ENCODE data around the gene RAB15. TPM values are rescaled to one million over a fixed set of nuclear protein-coding genes. Genes with fewer than 3 reads are reported as not detected.
A peak's percentile ranks its signal among the peaks of the same experiment; 100 is the strongest.

The RAB15 gene
- total and polyA plus RNA-seq, 4 donors: 4.1 to 10.2 (median 8.5) TPM

DNA sequence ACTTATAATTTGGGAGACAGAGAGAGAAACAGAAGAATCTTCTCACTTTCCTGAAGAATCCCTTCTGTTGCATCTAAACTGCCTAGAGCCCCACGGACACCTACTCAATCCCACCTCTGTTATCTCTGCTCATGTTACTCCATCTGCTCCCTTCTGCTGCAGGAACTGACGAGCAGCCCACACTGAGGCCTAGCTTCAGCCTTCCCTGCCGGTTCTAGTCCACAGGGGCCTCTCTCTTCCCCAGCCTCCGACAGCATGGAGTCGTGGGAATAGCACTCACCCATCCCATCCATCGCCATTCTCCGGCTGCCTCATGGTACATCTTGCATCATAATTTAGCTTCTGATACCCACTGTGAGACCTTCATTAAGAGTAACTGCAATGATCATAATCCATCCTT is 4.0 kb downstream of the RAB15 start:
- H3K27me3 ChIP-seq (ENCODE audit: control insufficient read depth in 1 of 2, insufficient read depth in 2 of 2, low read length in 1 of 2): no peaks in the 10 kb centered on the region
- ATAC-seq (ENCODE audit: low FRiP score) (no peak), DNase-seq (no peak)
- H3K36me3 ChIP-seq (ENCODE audit: control insufficient read depth in 1 of 2, insufficient read depth in 2 of 2, low read length in 1 of 2): no peaks in the 10 kb centered on the region
- H3K9me3 ChIP-seq (ENCODE audit: control insufficient read depth, low read length): no peaks in the 10 kb centered on the region
- H3K4me1 ChIP-seq (ENCODE audit: control insufficient read depth in 1 of 2, insufficient read depth in 2 of 2, low read length in 2 of 2): peaks cover 0 to 3% of the 10 kb centered on the region in 2 donors
- intact Hi-C loops (cut with DNase I): no loop called here
- H3K27ac ChIP-seq (ENCODE audit: low read depth in 1 of 2, low read length in 2 of 2): no peak overlapping the region
- WGBS, 2 donors: 89 to 90% methylated on average over 7 of the region's 7 CpGs
- no peak overlapping the region for H3K4me3 ChIP-seq (ENCODE audit: low read length in 2 of 2)

DNA sequence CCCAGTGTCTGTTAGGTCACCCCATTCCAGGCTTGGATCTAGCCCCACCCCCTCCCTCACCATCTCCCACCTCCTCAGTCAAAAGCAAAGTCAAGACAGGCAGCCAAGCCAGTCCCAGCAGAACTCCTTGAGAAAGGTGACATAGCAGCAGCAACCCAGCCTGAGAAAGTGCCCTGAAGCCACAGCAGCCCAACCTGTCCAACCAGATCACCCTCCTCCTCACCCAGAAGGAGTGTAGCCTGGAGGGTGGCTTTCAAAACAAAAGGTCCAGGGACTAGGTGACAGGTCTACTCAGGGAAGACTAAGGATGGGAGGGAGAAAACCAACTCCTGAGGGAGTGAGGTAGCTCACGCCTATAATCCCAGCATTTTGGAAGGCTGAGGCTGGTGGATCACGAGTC is 5.2 kb downstream of the RAB15 start:
- no peaks in the 10 kb centered on the region for H3K27me3 ChIP-seq (ENCODE audit: control insufficient read depth in 1 of 2, insufficient read depth in 2 of 2, low read length in 1 of 2)
- H3K9me3 ChIP-seq (ENCODE audit: control insufficient read depth, low read length): no peaks in the 10 kb centered on the region
- intact Hi-C loops (cut with DNase I): no loop called here
- H3K4me3 ChIP-seq (ENCODE audit: low read length in 2 of 2): no peak overlapping the region
- H3K4me1 ChIP-seq (ENCODE audit: control insufficient read depth in 1 of 2, insufficient read depth in 2 of 2, low read length in 2 of 2): peaks cover 0 to 3% of the 10 kb centered on the region in 2 donors
- WGBS, 2 donors: 97% methylated on average over 2 of the region's 2 CpGs
- H3K36me3 ChIP-seq (ENCODE audit: control insufficient read depth in 1 of 2, insufficient read depth in 2 of 2, low read length in 1 of 2): no peaks in the 10 kb centered on the region
- no peak for DNase-seq
- no peak overlapping the region for H3K27ac ChIP-seq (ENCODE audit: low read depth in 1 of 2, low read length in 2 of 2)
- no peak for ATAC-seq (ENCODE audit: low FRiP score)

DNA sequence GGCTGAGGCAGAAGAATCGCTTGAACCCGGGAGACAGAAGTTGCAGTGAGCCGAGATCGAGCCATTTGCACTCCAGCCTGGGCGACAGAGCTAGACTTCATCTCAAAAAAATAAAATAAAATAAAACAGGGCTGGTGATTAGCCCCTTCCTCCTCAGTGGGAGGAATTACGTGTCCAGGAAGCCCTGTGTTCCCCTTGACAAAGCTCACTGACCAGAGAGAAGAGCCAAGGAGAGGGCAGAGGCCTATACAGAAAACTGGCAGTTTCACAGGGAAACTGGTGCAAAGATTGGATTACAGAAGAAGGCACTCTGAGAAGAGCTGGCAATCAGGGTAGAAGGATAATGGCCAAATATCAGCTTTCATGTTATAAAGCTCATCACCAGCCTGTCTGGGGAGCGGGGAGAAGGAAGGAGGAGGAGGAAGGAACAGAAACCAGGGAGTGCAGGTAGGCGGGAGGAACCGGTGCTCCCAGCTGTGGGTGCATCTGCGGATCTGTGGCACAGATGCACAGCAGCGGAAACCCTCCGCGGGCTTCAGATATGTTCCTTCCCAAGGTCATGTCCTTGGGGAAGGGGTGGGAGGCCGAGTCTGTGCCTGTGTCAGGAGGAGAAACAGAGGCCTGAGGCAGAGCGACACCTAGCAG is 6.7 kb downstream of the RAB15 start:
- Histone ChIP-seq H3K4me3 (ENCODE audit: low read length in 2 of 2) (no peak overlapping the region), H3K27me3 (ENCODE audit: control insufficient read depth in 1 of 2, insufficient read depth in 2 of 2, low read length in 1 of 2) (no peaks in the 10 kb centered on the region), H3K9me3 (ENCODE audit: control insufficient read depth, low read length) (no peaks in the 10 kb centered on the region), H3K36me3 (ENCODE audit: control insufficient read depth in 1 of 2, insufficient read depth in 2 of 2, low read length in 1 of 2) (no peaks in the 10 kb centered on the region), H3K4me1 (ENCODE audit: control insufficient read depth in 1 of 2, insufficient read depth in 2 of 2, low read length in 2 of 2) (peaks cover 0 to 3% of the 10 kb centered on the region in 2 donors), H3K27ac (ENCODE audit: low read depth in 1 of 2, low read length in 2 of 2) (no peak overlapping the region)
- DNase-seq (no peak), ATAC-seq (ENCODE audit: low FRiP score) (no peak)
- intact Hi-C loops (cut with DNase I): no loop called here
- WGBS, 2 donors: 91% methylated on average over 15 of the region's 15 CpGs

DNA sequence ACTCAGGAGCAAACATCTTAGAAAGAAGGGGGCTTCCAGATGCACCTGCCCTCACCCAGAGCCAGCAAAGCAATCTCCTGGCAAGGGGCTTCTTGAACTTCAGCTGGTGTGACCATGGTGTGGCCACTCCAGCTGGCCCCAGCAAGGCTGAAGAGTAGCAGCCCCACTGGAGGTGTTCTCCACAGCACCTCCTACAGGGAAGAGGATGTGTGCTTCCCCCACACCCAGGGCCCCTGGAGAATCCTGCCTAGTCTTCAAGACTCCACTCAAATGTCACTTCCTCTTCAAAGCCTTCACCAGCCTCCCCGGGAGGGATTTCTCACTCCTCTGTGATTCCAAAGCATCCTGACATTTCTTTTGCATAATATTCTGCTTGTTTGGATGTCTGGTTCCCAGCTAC is 8.5 kb downstream of the RAB15 start:
- 57 to 70% methylated on average over 1 of the region's 1 CpG for WGBS, 2 donors
- H3K36me3 ChIP-seq (ENCODE audit: control insufficient read depth in 1 of 2, insufficient read depth in 2 of 2, low read length in 1 of 2): no peaks in the 10 kb centered on the region
- intact Hi-C loops (cut with DNase I): no loop called here
- H3K4me1 ChIP-seq (ENCODE audit: control insufficient read depth in 1 of 2, insufficient read depth in 2 of 2, low read length in 2 of 2): no peaks in the 10 kb centered on the region
- no peaks in the 10 kb centered on the region for H3K9me3 ChIP-seq (ENCODE audit: control insufficient read depth, low read length)
- H3K27ac ChIP-seq (ENCODE audit: low read depth in 1 of 2, low read length in 2 of 2): no peak overlapping the region
- no peak for ATAC-seq (ENCODE audit: low FRiP score)
- no peak for DNase-seq
- no peak overlapping the region for H3K4me3 ChIP-seq (ENCODE audit: low read length in 2 of 2)
- H3K27me3 ChIP-seq (ENCODE audit: control insufficient read depth in 1 of 2, insufficient read depth in 2 of 2, low read length in 1 of 2): no peaks in the 10 kb centered on the region

DNA sequence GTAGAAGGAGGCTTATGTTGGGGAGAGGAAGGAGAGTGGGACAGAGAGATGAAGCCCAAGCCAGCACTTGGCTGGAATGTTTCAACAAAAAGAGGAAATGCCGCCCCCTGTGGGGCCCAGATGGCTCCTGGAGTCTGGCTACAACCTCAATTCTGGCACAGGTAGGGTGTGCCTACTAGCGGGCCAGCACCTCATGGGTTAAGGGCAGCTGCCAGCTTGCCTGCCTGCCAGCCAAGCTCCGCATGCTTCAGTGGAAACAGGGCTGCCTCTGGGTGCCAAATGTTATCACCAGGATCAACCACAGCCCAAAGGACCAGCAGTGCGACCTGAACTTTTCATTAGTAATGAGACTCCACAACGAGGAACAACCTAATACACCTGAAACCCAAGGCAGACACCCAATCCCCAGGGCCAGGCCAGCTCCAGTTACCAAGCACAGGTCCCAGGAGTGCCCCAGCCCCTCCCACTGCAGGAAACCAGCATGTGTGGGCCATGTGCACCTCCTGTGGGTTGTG is 11.3 kb downstream of the RAB15 start:
- Histone ChIP-seq H3K4me1 (ENCODE audit: control insufficient read depth in 1 of 2, insufficient read depth in 2 of 2, low read length in 2 of 2) (no peaks in the 10 kb centered on the region), H3K9me3 (ENCODE audit: control insufficient read depth, low read length) (no peaks in the 10 kb centered on the region), H3K27me3 (ENCODE audit: control insufficient read depth in 1 of 2, insufficient read depth in 2 of 2, low read length in 1 of 2) (no peaks in the 10 kb centered on the region), H3K36me3 (ENCODE audit: control insufficient read depth in 1 of 2, insufficient read depth in 2 of 2, low read length in 1 of 2) (no peaks in the 10 kb centered on the region), H3K27ac (ENCODE audit: low read depth in 1 of 2, low read length in 2 of 2) (no peak overlapping the region), H3K4me3 (ENCODE audit: low read length in 2 of 2) (no peak overlapping the region)
- DNase-seq (no peak), ATAC-seq (ENCODE audit: low FRiP score) (no peak)
- 5 to 14% methylated on average over 5 of the region's 5 CpGs for WGBS, 2 donors
- intact Hi-C loops (cut with DNase I): no loop called here

DNA sequence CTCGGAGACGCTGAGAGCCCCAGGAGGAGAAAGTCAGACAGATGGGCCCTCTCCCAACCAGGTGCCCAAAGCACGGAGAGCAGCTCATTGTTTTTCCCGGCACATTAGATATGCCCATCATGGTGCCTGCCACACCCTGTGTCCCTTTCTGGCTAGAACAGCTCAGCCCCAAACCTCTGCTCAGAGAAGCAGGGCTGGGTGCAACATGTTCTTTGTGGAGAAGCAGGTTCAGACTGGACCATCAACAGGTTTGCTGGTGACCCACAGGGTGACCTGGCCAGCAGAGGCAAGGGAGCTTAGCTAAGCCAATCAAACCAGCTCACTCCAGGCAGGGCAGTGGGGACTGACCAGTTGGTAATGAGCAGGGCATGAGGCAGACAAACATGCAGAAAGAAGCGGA is 13.4 kb downstream of the RAB15 start:
- peak in 1 of 2 donors; percentile 35 for DNase-seq
- 95 to 99% methylated on average over 5 of the region's 5 CpGs for WGBS, 2 donors
- Histone ChIP-seq H3K9me3 (ENCODE audit: control insufficient read depth, low read length) (no peaks in the 10 kb centered on the region), H3K36me3 (ENCODE audit: control insufficient read depth in 1 of 2, insufficient read depth in 2 of 2, low read length in 1 of 2) (no peaks in the 10 kb centered on the region), H3K27ac (ENCODE audit: low read depth in 1 of 2, low read length in 2 of 2) (no peak overlapping the region), H3K27me3 (ENCODE audit: control insufficient read depth in 1 of 2, insufficient read depth in 2 of 2, low read length in 1 of 2) (no peaks in the 10 kb centered on the region), H3K4me1 (ENCODE audit: control insufficient read depth in 1 of 2, insufficient read depth in 2 of 2, low read length in 2 of 2) (no peaks in the 10 kb centered on the region), H3K4me3 (ENCODE audit: low read length in 2 of 2) (no peak overlapping the region)
- intact Hi-C loops (cut with DNase I): no loop called here
- ATAC-seq (ENCODE audit: low FRiP score): no peak

DNA sequence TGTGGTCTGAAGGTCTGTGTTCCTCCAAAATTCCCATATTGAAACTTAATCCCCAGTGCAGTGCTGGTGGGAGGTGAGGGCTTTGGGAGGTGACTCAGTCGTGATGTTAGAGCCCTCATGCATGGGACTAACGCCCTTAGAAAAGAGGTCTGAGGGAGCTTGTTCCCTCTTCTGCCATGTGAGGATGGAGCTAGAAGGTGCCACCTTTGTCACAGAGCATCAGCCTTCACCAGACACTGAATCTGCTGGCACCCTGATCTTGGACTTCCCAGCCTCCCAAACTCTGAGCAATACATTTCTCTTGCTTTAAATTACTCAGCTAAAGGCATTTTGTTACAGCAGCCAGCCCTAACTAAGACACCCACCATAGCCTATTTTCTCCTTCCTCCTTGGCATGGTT is 13.9 kb downstream of the RAB15 start:
- peaks cover 0 to under 1% of the 10 kb centered on the region in 2 donors for H3K4me1 ChIP-seq (ENCODE audit: control insufficient read depth in 1 of 2, insufficient read depth in 2 of 2, low read length in 2 of 2)
- no peaks in the 10 kb centered on the region for H3K36me3 ChIP-seq (ENCODE audit: control insufficient read depth in 1 of 2, insufficient read depth in 2 of 2, low read length in 1 of 2)
- DNase-seq (no peak), ATAC-seq (ENCODE audit: low FRiP score) (no peak)
- H3K4me3 ChIP-seq (ENCODE audit: low read length in 2 of 2): no peak overlapping the region
- no peak overlapping the region for H3K27ac ChIP-seq (ENCODE audit: low read depth in 1 of 2, low read length in 2 of 2)
- intact Hi-C loops (cut with DNase I): no loop called here
- H3K27me3 ChIP-seq (ENCODE audit: control insufficient read depth in 1 of 2, insufficient read depth in 2 of 2, low read length in 1 of 2): no peaks in the 10 kb centered on the region
- 94 to 100% methylated on average over 2 of the region's 2 CpGs for WGBS, 2 donors
- no peaks in the 10 kb centered on the region for H3K9me3 ChIP-seq (ENCODE audit: control insufficient read depth, low read length)

DNA sequence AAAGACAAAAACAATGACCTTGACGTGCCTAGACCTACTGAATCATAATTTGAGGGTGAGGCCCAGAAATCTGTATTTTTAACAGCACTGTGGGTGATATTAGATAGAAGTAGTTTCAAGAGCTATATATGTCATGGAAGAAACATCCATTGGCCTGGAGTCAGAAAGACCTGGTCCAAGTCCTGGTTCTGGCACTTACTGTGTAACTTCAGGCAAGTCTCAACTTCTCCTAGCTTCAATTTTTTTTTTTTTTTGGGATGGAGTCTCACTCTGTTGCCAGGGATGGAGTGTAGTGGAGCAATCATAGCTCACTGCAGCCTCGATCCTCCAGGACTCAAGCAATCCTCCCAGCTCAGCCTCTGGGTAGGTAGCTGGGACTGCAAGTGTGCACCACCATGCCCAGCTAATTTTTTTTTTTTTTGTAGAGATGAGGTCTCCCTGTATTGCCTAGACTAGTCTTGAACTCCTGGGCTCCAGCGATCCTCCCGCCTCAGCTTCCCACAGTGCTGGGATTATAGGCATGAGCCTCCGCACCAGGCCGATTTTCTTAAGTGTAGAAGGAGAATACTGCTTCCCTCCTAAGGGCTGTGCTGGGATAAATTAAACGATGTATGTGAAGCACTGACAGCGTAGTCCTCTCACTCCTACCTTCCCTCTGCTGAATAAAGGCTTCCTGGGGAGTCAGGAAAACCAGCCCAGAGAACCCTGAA is 15.3 kb downstream of the RAB15 start:
- WGBS, 2 donors: 74 to 77% methylated on average over 8 of the region's 8 CpGs
- intact Hi-C loops (cut with DNase I): no loop called here
- no peak for ATAC-seq (ENCODE audit: low FRiP score)

DNA sequence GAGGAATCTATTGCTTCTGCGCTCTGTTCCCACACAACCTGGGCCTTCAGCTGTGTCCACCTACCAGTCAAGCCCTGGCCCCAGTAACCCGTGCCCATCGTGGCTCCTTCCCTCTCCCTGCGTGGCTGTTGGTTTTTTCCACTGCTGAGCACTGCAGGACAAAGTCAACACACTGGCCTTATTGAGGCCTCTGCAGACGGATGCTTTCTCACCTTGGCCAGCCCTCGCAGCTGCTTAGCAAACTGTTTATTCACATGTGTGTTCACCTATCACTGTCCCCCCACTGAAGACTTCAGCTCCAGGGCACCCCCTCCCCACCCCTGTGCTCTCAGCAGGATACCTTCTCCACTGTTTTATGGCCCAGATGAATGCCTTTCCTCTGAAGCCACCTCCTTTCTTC is 16.8 kb downstream of the RAB15 start:
- no peak overlapping the region for H3K27ac ChIP-seq (ENCODE audit: low read depth in 1 of 2, low read length in 2 of 2)
- no peak for ATAC-seq (ENCODE audit: low FRiP score)
- DNase-seq: peak in 1 of 2 donors; percentile 32
- no peak overlapping the region for H3K4me3 ChIP-seq (ENCODE audit: low read length in 2 of 2)
- intact Hi-C loops (cut with DNase I): no loop called here
- peaks cover 0 to 5% of the 10 kb centered on the region in 2 donors for H3K4me1 ChIP-seq (ENCODE audit: control insufficient read depth in 1 of 2, insufficient read depth in 2 of 2, low read length in 2 of 2)
- WGBS, 2 donors: 80 to 85% methylated on average over 6 of the region's 6 CpGs
- H3K27me3 ChIP-seq (ENCODE audit: control insufficient read depth in 1 of 2, insufficient read depth in 2 of 2, low read length in 1 of 2): no peaks in the 10 kb centered on the region
- H3K36me3 ChIP-seq (ENCODE audit: control insufficient read depth in 1 of 2, insufficient read depth in 2 of 2, low read length in 1 of 2): no peaks in the 10 kb centered on the region
- H3K9me3 ChIP-seq (ENCODE audit: control insufficient read depth, low read length): no peaks in the 10 kb centered on the region

More for the DNA sequence above, 15.3 kb downstream of the RAB15 start:
- Histone ChIP-seq H3K27me3 (ENCODE audit: control insufficient read depth in 1 of 2, insufficient read depth in 2 of 2, low read length in 1 of 2) (no peaks in the 10 kb centered on the region), H3K27ac (ENCODE audit: low read depth in 1 of 2, low read length in 2 of 2) (no peak overlapping the region), H3K4me1 (ENCODE audit: control insufficient read depth in 1 of 2, insufficient read depth in 2 of 2, low read length in 2 of 2) (peaks cover 0 to 5% of the 10 kb centered on the region in 2 donors), H3K9me3 (ENCODE audit: control insufficient read depth, low read length) (no peaks in the 10 kb centered on the region), H3K4me3 (ENCODE audit: low read length in 2 of 2) (no peak overlapping the region), H3K36me3 (ENCODE audit: control insufficient read depth in 1 of 2, insufficient read depth in 2 of 2, low read length in 1 of 2) (no peaks in the 10 kb centered on the region)
- DNase-seq: peak in 1 of 2 donors; percentile 49

Measured in aorta (tissue), 5 donors.